K562 (cell line): ENCODE results near the gene PHC1. TPM values are rescaled to one million over a fixed set of nuclear protein-coding genes. Genes with fewer than 3 reads are reported as not detected.

Experiments used
- ATAC-seq: fragments of 200-7000 bp; cut with Tn5 transposase; 3 replicates; pipeline ENCODE4 v1.9.1; 2020; ENCODE audit warnings: moderate library complexity
- BruUV-seq: library from RNA; stranded (reverse); fragments of 400-500 nt; replicated peaks from 2 replicates; lab custom pipeline; 2021; lab: Mats Ljungman, UMichigan
- CTCF ChIA-PET: fragments of 300-600 bp; formaldehyde crosslinking; extraction: SDS; loops from one replicate; lab custom pipeline; 2021; ENCODE audit warnings: low intra/inter-chr PET ratio; lab: Yijun Ruan, JAX
- POLR2A ChIA-PET: fragments of 300-600, 350-650 bp; sonication (Branson Sonifier 250); formaldehyde crosslinking; extraction: SDS; loops from one replicate; lab custom pipeline; 2021; ENCODE audit warnings: antibody characterized with exemption, inconsistent platforms; lab: Yijun Ruan, JAX
- DNase-seq, 4 experiments: peaks; one replicate each; pipeline versions ENCODE4 v3.0.0 to v3.0.0-alpha.2; 2011 to 2018; ENCODE audit warnings: low spot score in 3 of 4, mixed read lengths in 3 of 4; ENCODE audit errors: extremely low read depth in 1 of 4
- FAIRE-seq: peaks from 2 replicates; lab custom pipeline; 2011; peaks lifted over from hg19 to GRCh38; lab: Jason Lieb, UNC
- H2AFZ ChIP-seq: 2 replicates; pipeline ENCODE4 v1.6.0; 2011; ENCODE audit warnings: low read depth, low read length, control low read depth, inconsistent platforms
- H3K27ac ChIP-seq: fragments of 200-600 bp; 3 replicates; pipeline ENCODE4 v1.8.0; 2011; ENCODE audit warnings: low read depth, mild to moderate bottlenecking, control low read depth, inconsistent platforms, low read length, moderate library complexity, mixed read lengths; ENCODE audit errors: extremely low read depth
- H3K27me3 ChIP-seq, 2 experiments: fragments of 300-600 bp in 1 of 2; 2 replicates in 1 of 2; 3 replicates in 1 of 2; pipeline versions ENCODE4 v1.6.0 to v1.8.0; 2011; ENCODE audit warnings: inconsistent platforms in 2 of 2, low read length in 2 of 2, mild to moderate bottlenecking in 1 of 2, mixed read lengths in 1 of 2, moderate library complexity in 1 of 2; ENCODE audit not compliant: control insufficient read depth in 2 of 2, insufficient read depth in 2 of 2
- H3K36me3 ChIP-seq: fragments of 300-600 bp; 3 replicates; pipeline ENCODE4 v1.8.0; 2011; ENCODE audit warnings: mild to moderate bottlenecking, low read length, inconsistent platforms; ENCODE audit not compliant: control insufficient read depth, insufficient read depth
- H3K4me1 ChIP-seq, 2 experiments: fragments of 200-600 bp in 1 of 2; replicated peaks in 1 of 2; 2 replicates in 1 of 2; 3 replicates in 1 of 2; pipeline versions ENCODE4 v1.5.1 to v1.8.0; 2011; ENCODE audit warnings: inconsistent platforms in 2 of 2, low read length in 2 of 2, mild to moderate bottlenecking in 1 of 2, mixed read lengths in 1 of 2, moderate library complexity in 1 of 2; ENCODE audit not compliant: control insufficient read depth in 2 of 2, insufficient read depth in 2 of 2
- H3K4me2 ChIP-seq: 2 replicates; pipeline ENCODE4 v1.6.1; 2011; ENCODE audit warnings: low read length, control low read depth, inconsistent platforms, mixed read lengths; ENCODE audit not compliant: insufficient read depth
- H3K4me3 ChIP-seq: fragments of 200-600 bp; sonication (generic), shearing (Covaris generic); 2 replicates; pipeline ENCODE4 v1.5.1; 2016; ENCODE audit warnings: control low read depth, inconsistent platforms
- H3K79me2 ChIP-seq: fragments of 200-600 bp; 3 replicates; pipeline ENCODE4 v1.8.0; 2011; ENCODE audit warnings: low read length, inconsistent platforms; ENCODE audit not compliant: control insufficient read depth, insufficient read depth
- H3K9ac ChIP-seq, 2 experiments: 2 replicates each; pipeline versions ENCODE4 v1.6.0 to v1.6.1; 2011; ENCODE audit warnings: low read depth in 2 of 2, low read length in 2 of 2, control low read depth in 1 of 2, inconsistent platforms in 1 of 2, mild to moderate bottlenecking in 1 of 2, mixed read lengths in 1 of 2; ENCODE audit not compliant: insufficient read depth in 1 of 2
- H3K9me1 ChIP-seq: one replicate; pipeline ENCODE4 v1.6.0; 2011; ENCODE audit warnings: inconsistent platforms, mild to moderate bottlenecking, low read length, moderate library complexity; ENCODE audit not compliant: control insufficient read depth, insufficient read depth
- H3K9me3 ChIP-seq: replicated peaks from 2 replicates; pipeline ENCODE4 v1.5.1; 2011; ENCODE audit warnings: low read depth, low read length, inconsistent platforms; ENCODE audit not compliant: control insufficient read depth, insufficient read depth
- H4K20me1 ChIP-seq: replicated peaks from 2 replicates; pipeline ENCODE4 v1.6.1; 2011; ENCODE audit warnings: low read length, inconsistent platforms, mixed read lengths; ENCODE audit not compliant: control insufficient read depth, insufficient read depth
- AFF1 ChIP-seq, 2 experiments: fragments of 450-650 bp; IDR thresholded peaks; 2 replicates each; pipeline ENCODE4 v1.6.1; 2018; ENCODE audit warnings: mild to moderate bottlenecking in 2 of 2, low read depth in 1 of 2; ENCODE audit not compliant: partially characterized antibody in 2 of 2
- ARNT ChIP-seq, 2 experiments: fragments of 450-650 bp; IDR thresholded peaks; 2 replicates each; pipeline ENCODE4 v1.6.1; 2016; ENCODE audit warnings: mild to moderate bottlenecking in 1 of 2
- CBFA2T2 ChIP-seq: fragments of 450-650 bp; conservative IDR thresholded peaks from 2 replicates; pipeline ENCODE4 v1.6.1; 2017; ENCODE audit warnings: mild to moderate bottlenecking
- ESRRB ChIP-seq: fragments of 250-450 bp; sonication (Bioruptor Pico); IDR thresholded peaks from 2 replicates; pipeline ENCODE4 v1.5.0; 2020; ENCODE audit warnings: mild to moderate bottlenecking, moderate library complexity, borderline replicate concordance
- HBP1 ChIP-seq: fragments of 450-650 bp; formaldehyde crosslinking; IDR thresholded peaks from 2 replicates; pipeline ENCODE4 v1.4.0; 2022; ENCODE audit warnings: missing genetic modification characterization
- HIVEP1 ChIP-seq: fragments of 250-450 bp; sonication (Bioruptor Pico); IDR thresholded peaks from 2 replicates; pipeline ENCODE4 v1.4.0; 2020; ENCODE audit warnings: mild to moderate bottlenecking
- PRMT5 ChIP-seq: sonication (generic); formaldehyde crosslinking; IDR thresholded peaks from 2 replicates; pipeline ENCODE4 v1.5.0; 2020; ENCODE audit warnings: missing genetic modification reagents
- RNF2 ChIP-seq: sonication (generic); IDR thresholded peaks from 2 replicates; pipeline ENCODE4 v1.6.1; 2016
- SMARCA4 ChIP-seq: fragments of 450-650 bp; IDR thresholded peaks from 2 replicates; pipeline ENCODE4 v1.6.1; 2016
- SPI1 ChIP-seq: IDR thresholded peaks from 2 replicates; pipeline ENCODE4 v1.6.1; 2011; ENCODE audit warnings: low read depth, low read length, control low read depth, borderline replicate concordance
- VEZF1 ChIP-seq: fragments of 200-800 bp; sonication (Bioruptor generic); IDR thresholded peaks from 2 replicates; pipeline ENCODE4 v1.6.1; 2017; ENCODE audit warnings: missing genetic modification characterization, missing compliant biosample characterization
- ZNF197 ChIP-seq: fragments of 200-800 bp; sonication (Bioruptor generic); IDR thresholded peaks from 2 replicates; pipeline ENCODE4 v1.6.1; 2016; ENCODE audit warnings: low read depth, missing genetic modification characterization, missing compliant biosample characterization
- ZNF668 ChIP-seq: fragments of 250-450 bp; sonication (Bioruptor Pico); IDR thresholded peaks from 2 replicates; pipeline ENCODE4 v1.8.0; 2022; ENCODE audit warnings: mild to moderate bottlenecking, inconsistent platforms
- WGBS: fragments of 100-300 bp; shearing (Covaris generic); methylation state at CpG from one replicate; pipeline ENCODE4 v1.1.6; 2016; ENCODE audit warnings: low coverage, mixed read lengths; ENCODE audit not compliant: insufficient coverage; ENCODE audit errors: missing lambda C conversion rate; 5-methylcytosine and 5-hydroxymethylcytosine counted together
- in situ Hi-C: fragments of 300-500 bp; cut with MboI; formaldehyde crosslinking; loops from 4 replicates; pipeline ENCODE4 v1.15.0; 2018; ENCODE audit warnings: inconsistent platforms, mixed read lengths
- intact Hi-C: fragments of 100-400 bp; cut with micrococcal nuclease; formaldehyde crosslinking; loops from 2 replicates; pipeline ENCODE4 v1.14.2; 2022
- polyA plus RNA-seq, 8 experiments: library from polyadenylated mRNA; depleted of rRNA in 4 of 8; stranded (reverse) in 5 of 8; unstranded in 3 of 8; fragments of >200 nt; fragmentation: Nextera tagmentation in 2 of 8; fragmentation: Illumina TruSeq in 1 of 8; extraction: Ambion mirVana in 2 of 8; extraction: Trizol in 1 of 8; gene quantifications; 2 replicates each; pipeline versions ENCODE4 v1.2.1 to v1.2.3, GENCODE V29; 2011 to 2014; ENCODE audit warnings: inconsistent platforms in 1 of 8, missing spikeins in 1 of 8
- total RNA-seq, 7 experiments: library from RNA; depleted of rRNA in 6 of 7; stranded (reverse); fragments of >200 nt in 6 of 7; fragmentation: Illumina TruSeq in 2 of 7; extraction: Trizol in 2 of 7; gene quantifications; 2 replicates each; pipeline versions ENCODE4 v1.2.1 to v1.2.3, GENCODE V29; 2011 to 2021; ENCODE audit warnings: low replicate concordance in 1 of 7

Gene PHC1
- total and polyA plus RNA-seq, 9 of the 15 experiments (the other 6 are each of a cell fraction or from before 2014, with no cell fraction given): 1.9 to 13.7 (median 6.9) TPM

- peaks cover 11 to 19% of the 10 kb centered on the region in 2 experiments; a peak in 4 of 5 replicates for H3K4me1 ChIP-seq
- peak overlapping the region; percentile 56 for H3K4me2 ChIP-seq
- 4% methylated on average over 4 of the region's 4 CpGs for WGBS
- no peaks in the 10 kb centered on the region for H3K27me3 ChIP-seq
- H3K4me3 ChIP-seq: no peak overlapping the region
- ATAC-seq (peak; percentile 84), DNase-seq (peak; percentile 18 to 84 (median 36)), FAIRE-seq (peak; percentile 96)
- peak overlapping the region; percentile 89 for H3K27ac ChIP-seq
- H3K9ac ChIP-seq: peak overlapping the region in 1 of 2 experiments; percentile 49; a peak in 2 of 4 replicates
- in situ Hi-C loops: no loop called here
- H3K36me3 ChIP-seq: no peaks in the 10 kb centered on the region
- no peaks in the 10 kb centered on the region for H3K79me2 ChIP-seq
- BruUV-seq: no TSS peak
- no peaks in the 10 kb centered on the region for H3K9me1 ChIP-seq
- ChIA-PET POLR2A (no interaction called here), CTCF (no interaction called here)
- intact Hi-C loops: no loop called here
- no peaks in the 10 kb centered on the region for H4K20me1 ChIP-seq
- peak overlapping the region; percentile 47 for H2AFZ ChIP-seq
- no peaks in the 10 kb centered on the region for H3K9me3 ChIP-seq
- no peak for TF ChIP-seq PRMT5 (CRISPR knock-in tag)
- no peak for TF ChIP-seq ZNF668 (CRISPR knock-in tag)
- TF ChIP-seq CBFA2T2: peak; percentile 96
- TF ChIP-seq HIVEP1 (CRISPR knock-in tag): no peak
- peak; percentile 80 for TF ChIP-seq VEZF1
- no peak for TF ChIP-seq HBP1 (CRISPR knock-in tag)
- TF ChIP-seq RNF2: peak; percentile 75; the same call in 1 of the 2 replicates
- TF ChIP-seq SPI1: no peak
- TF ChIP-seq ESRRB (CRISPR knock-in tag): no peak
- peak in 1 of 2 experiments; percentile 70 for TF ChIP-seq AFF1 (IDR thresholded peaks at IDR 0.05; ENCODE audit: low read depth in 1 of 2, partially characterized antibody in 2 of 2)
- TF ChIP-seq ARNT (IDR thresholded peaks at IDR 0.05): peak in 1 of 2 experiments; percentile 65; a peak in 1 of 4 replicates
- peak; percentile 92 for TF ChIP-seq SMARCA4
- peak; percentile 38; the same call in 1 of the 2 replicates for TF ChIP-seq ZNF197
Observed at GRCh38 chr12:8887285-8887715, 27.0 kb upstream of the PHC1 start.
